Measurements from ENCODE around the gene SARNP. TPM values are rescaled to one million over a fixed set of nuclear protein-coding genes. Genes with fewer than 3 reads are reported as not detected.

SARNP gene
- total and polyA plus RNA-seq, 2 experiments from 2014 or later, result 103 to 118 TPM

DNA sequence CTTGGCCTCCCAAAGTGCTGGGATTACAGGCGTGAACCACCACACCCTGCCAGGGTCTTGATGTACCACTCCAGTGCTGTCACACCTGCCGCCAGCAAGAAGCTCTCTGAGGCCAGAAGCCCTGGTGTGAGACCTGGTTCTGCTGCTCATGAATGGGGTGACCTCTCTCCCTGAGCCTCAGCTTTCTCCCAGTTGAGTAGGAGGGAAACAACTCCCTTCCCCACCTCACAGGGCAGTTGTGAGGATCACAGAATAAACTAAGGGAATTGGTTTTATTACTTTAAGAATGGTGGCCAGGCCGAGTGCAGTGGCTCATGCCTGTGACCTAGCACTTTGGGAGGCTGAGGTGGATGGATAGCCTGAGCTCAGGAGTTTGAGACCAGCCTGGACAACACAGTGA lies 82.9 kb downstream of the SARNP start:
- Histone ChIP-seq H3K79me2 (peaks cover 27% of the 10 kb centered on the region), H3K4me1 (ENCODE audit: insufficient read depth) (peaks cover 24% of the 10 kb centered on the region), H3K9me3 (ENCODE audit: low read depth) (no peaks in the 10 kb centered on the region), H3K4me3 (no peak overlapping the region), H3K4me2 (no peak overlapping the region), H3K9me2 (replicated peaks; ENCODE audit: insufficient read depth) (no peaks in the 10 kb centered on the region), H3K36me3 (replicated peaks; ENCODE audit: insufficient read depth, low read depth) (no peaks in the 10 kb centered on the region), H3K27ac (no peak overlapping the region), H4K20me1 (ENCODE audit: insufficient read depth, poor library complexity, severe bottlenecking) (no peaks in the 10 kb centered on the region), H2AFZ (no peak overlapping the region), H3K27me3 (no peaks in the 10 kb centered on the region)
- WGBS (ENCODE audit: low lambda C conversion rate, missing lambda C conversion rate), result 100% methylated on average over 3 of the region's 3 CpGs
- TF ChIP-seq, protein P1, sequence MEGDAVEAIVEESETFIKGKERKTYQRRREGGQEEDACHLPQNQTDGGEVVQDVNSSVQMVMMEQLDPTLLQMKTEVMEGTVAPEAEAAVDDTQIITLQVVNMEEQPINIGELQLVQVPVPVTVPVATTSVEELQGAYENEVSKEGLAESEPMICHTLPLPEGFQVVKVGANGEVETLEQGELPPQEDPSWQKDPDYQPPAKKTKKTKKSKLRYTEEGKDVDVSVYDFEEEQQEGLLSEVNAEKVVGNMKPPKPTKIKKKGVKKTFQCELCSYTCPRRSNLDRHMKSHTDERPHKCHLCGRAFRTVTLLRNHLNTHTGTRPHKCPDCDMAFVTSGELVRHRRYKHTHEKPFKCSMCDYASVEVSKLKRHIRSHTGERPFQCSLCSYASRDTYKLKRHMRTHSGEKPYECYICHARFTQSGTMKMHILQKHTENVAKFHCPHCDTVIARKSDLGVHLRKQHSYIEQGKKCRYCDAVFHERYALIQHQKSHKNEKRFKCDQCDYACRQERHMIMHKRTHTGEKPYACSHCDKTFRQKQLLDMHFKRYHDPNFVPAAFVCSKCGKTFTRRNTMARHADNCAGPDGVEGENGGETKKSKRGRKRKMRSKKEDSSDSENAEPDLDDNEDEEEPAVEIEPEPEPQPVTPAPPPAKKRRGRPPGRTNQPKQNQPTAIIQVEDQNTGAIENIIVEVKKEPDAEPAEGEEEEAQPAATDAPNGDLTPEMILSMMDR (IDR thresholded peaks at IDR 0.05; ENCODE audit: poor library complexity), result no peak
- TF ChIP-seq EZH2 (IDR thresholded peaks at IDR 0.05; ENCODE audit: borderline replicate concordance) (no peak), EZH2phosphoT487 (IDR thresholded peaks at IDR 0.05; ENCODE audit: low read depth, severe bottlenecking, unreplicated experiment) (no peak)
- no peak for DNase-seq (ENCODE audit: low spot score)

GRCh38 chr12:55733858-55734257 lies 83.7 kb downstream of the SARNP start:
- no peaks in the 10 kb centered on the region for H3K27me3 ChIP-seq
- WGBS (ENCODE audit: low lambda C conversion rate, missing lambda C conversion rate), result 77% methylated on average over 2 of the region's 2 CpGs

GRCh38 chr12:55733021-55733555 lies 84.4 kb downstream of the SARNP start:
- H2AFZ ChIP-seq, result no peak overlapping the region
- DNase-seq (ENCODE audit: low spot score), result no peak
- H4K20me1 ChIP-seq (ENCODE audit: insufficient read depth, poor library complexity, severe bottlenecking), result peaks cover 2% of the 10 kb centered on the region
- no peaks in the 10 kb centered on the region for H3K9me3 ChIP-seq (ENCODE audit: low read depth)
- TF ChIP-seq EZH2phosphoT487 (IDR thresholded peaks at IDR 0.05; ENCODE audit: low read depth, severe bottlenecking, unreplicated experiment) (no peak), EZH2 (IDR thresholded peaks at IDR 0.05; ENCODE audit: borderline replicate concordance) (no peak)
- TF ChIP-seq, protein P1 (IDR thresholded peaks at IDR 0.05; ENCODE audit: poor library complexity), result no peak
- no peak overlapping the region for H3K4me2 ChIP-seq
- H3K27me3 ChIP-seq, result no peaks in the 10 kb centered on the region
- no peak overlapping the region for H3K4me3 ChIP-seq
- no peaks in the 10 kb centered on the region for H3K36me3 ChIP-seq (replicated peaks; ENCODE audit: insufficient read depth, low read depth)
- H3K4me1 ChIP-seq (ENCODE audit: insufficient read depth), result peaks cover 24% of the 10 kb centered on the region
- no peaks in the 10 kb centered on the region for H3K9me2 ChIP-seq (replicated peaks; ENCODE audit: insufficient read depth)
- no peak overlapping the region for H3K27ac ChIP-seq
- peaks cover 33% of the 10 kb centered on the region for H3K79me2 ChIP-seq
- 90% methylated on average over 14 of the region's 14 CpGs for WGBS (ENCODE audit: low lambda C conversion rate, missing lambda C conversion rate)

More at GRCh38 chr12:55733858-55734257, 83.7 kb downstream of the SARNP start:
- Histone ChIP-seq H3K4me1 (ENCODE audit: insufficient read depth) (peaks cover 24% of the 10 kb centered on the region), H3K9me2 (replicated peaks; ENCODE audit: insufficient read depth) (no peaks in the 10 kb centered on the region), H4K20me1 (ENCODE audit: insufficient read depth, poor library complexity, severe bottlenecking) (no peaks in the 10 kb centered on the region), H2AFZ (no peak overlapping the region), H3K79me2 (peaks cover 27% of the 10 kb centered on the region), H3K27ac (no peak overlapping the region), H3K9me3 (ENCODE audit: low read depth) (no peaks in the 10 kb centered on the region), H3K4me3 (no peak overlapping the region), H3K36me3 (replicated peaks; ENCODE audit: insufficient read depth, low read depth) (no peaks in the 10 kb centered on the region), H3K4me2 (no peak overlapping the region)
- DNase-seq (ENCODE audit: low spot score), result no peak
- TF ChIP-seq, protein P1 (IDR thresholded peaks at IDR 0.05; ENCODE audit: poor library complexity), result no peak
- no peak for TF ChIP-seq EZH2 (IDR thresholded peaks at IDR 0.05; ENCODE audit: borderline replicate concordance)
- no peak for TF ChIP-seq EZH2phosphoT487 (IDR thresholded peaks at IDR 0.05; ENCODE audit: low read depth, severe bottlenecking, unreplicated experiment)

Measured in hepatocyte (in vitro differentiated cells).